ENCODE results near the gene ZNHIT1. TPM values are rescaled to one million over a fixed set of nuclear protein-coding genes. Genes with fewer than 3 reads are reported as not detected.

Gene ZNHIT1
- polyA plus RNA-seq, 1 donor (not counting 4 experiments of a cell fraction or from before 2014, with no cell fraction given), result 46.4 TPM

GRCh38 chr7:101220295-101220694 is 2.3 kb downstream of the ZNHIT1 start:
- Histone ChIP-seq H3K27ac (ENCODE audit: control insufficient read depth, insufficient read depth, low read length) (no peak overlapping the region), H3K9me1 (ENCODE audit: control insufficient read depth, extremely low read depth, insufficient read depth, low read length) (no peaks in the 10 kb centered on the region), H3K9ac (ENCODE audit: control insufficient read depth, extremely low read depth, insufficient read depth, low read length) (no peak overlapping the region), H4K20me1 (ENCODE audit: control insufficient read depth, extremely low read depth, insufficient read depth, low read length) (no peaks in the 10 kb centered on the region), H3K9me3 (ENCODE audit: control insufficient read depth, low read depth, low read length) (no peaks in the 10 kb centered on the region), H2AFZ (ENCODE audit: control insufficient read depth, low read length) (no peak overlapping the region), H3K4me1 (ENCODE audit: control insufficient read depth, extremely low read depth, insufficient read depth, low read length) (peaks cover 14% of the 10 kb centered on the region), H3K4me2 (ENCODE audit: control insufficient read depth, extremely low read depth, insufficient read depth, low read depth, low read length) (no peak overlapping the region), H3K4me3 (ENCODE audit: control insufficient read depth in 2 of 3, extremely low read depth in 1 of 3, insufficient read depth in 2 of 3, low read depth in 1 of 3, low read length in 3 of 3) (no peak overlapping the region), H3K79me2 (ENCODE audit: control insufficient read depth, insufficient read depth, low read length) (peaks cover 61% of the 10 kb centered on the region), H3K27me3 (ENCODE audit: control insufficient read depth, extremely low read depth, insufficient read depth, low read length) (no peaks in the 10 kb centered on the region), H3K36me3 (ENCODE audit: control insufficient read depth in 2 of 2, extremely low read depth in 1 of 2, insufficient read depth in 2 of 2, low read length in 2 of 2) (peaks cover 19 to 20% of the 10 kb centered on the region in 2 experiments)
- dilution Hi-C loops (cut with MboI; ENCODE audit: extremely low pct_ligation_motif_present, low sequenced_read_pairs), result no loop called here
- TF ChIP-seq EZH2 (IDR thresholded peaks at IDR 0.05; ENCODE audit: low read length) (no peak), CTCF (optimal IDR thresholded peaks at IDR 0.05 in 1 of 3, IDR thresholded peaks at IDR 0.05 in 1 of 3, conservative IDR thresholded peaks at IDR 0.05 in 1 of 3; ENCODE audit: extremely low read depth in 1 of 3, insufficient read depth in 2 of 3, low read length in 3 of 3) (no peak)
- FAIRE-seq (no peak), DNase-seq (ENCODE audit: low read depth, low spot score) (no peak)

GRCh38 chr7:101222275-101222830 is 4.4 kb downstream of the ZNHIT1 start:
- FAIRE-seq, result no peak
- no peak overlapping the region for H2AFZ ChIP-seq (ENCODE audit: control insufficient read depth, low read length)
- no peak overlapping the region for H3K9ac ChIP-seq (ENCODE audit: control insufficient read depth, extremely low read depth, insufficient read depth, low read length)
- DNase-seq (ENCODE audit: low read depth, low spot score), result no peak
- TF ChIP-seq EZH2 (IDR thresholded peaks at IDR 0.05; ENCODE audit: low read length) (no peak), CTCF (optimal IDR thresholded peaks at IDR 0.05 in 1 of 3, IDR thresholded peaks at IDR 0.05 in 1 of 3, conservative IDR thresholded peaks at IDR 0.05 in 1 of 3; ENCODE audit: extremely low read depth in 1 of 3, insufficient read depth in 2 of 3, low read length in 3 of 3) (no peak)
- no peak overlapping the region for H3K4me3 ChIP-seq (ENCODE audit: control insufficient read depth in 2 of 3, extremely low read depth in 1 of 3, insufficient read depth in 2 of 3, low read depth in 1 of 3, low read length in 3 of 3)
- peaks cover 6% of the 10 kb centered on the region for H3K4me1 ChIP-seq (ENCODE audit: control insufficient read depth, extremely low read depth, insufficient read depth, low read length)
- no peaks in the 10 kb centered on the region for H3K27me3 ChIP-seq (ENCODE audit: control insufficient read depth, extremely low read depth, insufficient read depth, low read length)
- no peaks in the 10 kb centered on the region for H3K9me1 ChIP-seq (ENCODE audit: control insufficient read depth, extremely low read depth, insufficient read depth, low read length)
- H3K36me3 ChIP-seq (ENCODE audit: control insufficient read depth in 2 of 2, extremely low read depth in 1 of 2, insufficient read depth in 2 of 2, low read length in 2 of 2), result peaks cover 15 to 26% of the 10 kb centered on the region in 2 experiments
- no peaks in the 10 kb centered on the region for H4K20me1 ChIP-seq (ENCODE audit: control insufficient read depth, extremely low read depth, insufficient read depth, low read length)
- H3K9me3 ChIP-seq (ENCODE audit: control insufficient read depth, low read depth, low read length), result no peaks in the 10 kb centered on the region
- no peak overlapping the region for H3K27ac ChIP-seq (ENCODE audit: control insufficient read depth, insufficient read depth, low read length)
- dilution Hi-C loops (cut with MboI; ENCODE audit: extremely low pct_ligation_motif_present, low sequenced_read_pairs), result no loop called here
- H3K79me2 ChIP-seq (ENCODE audit: control insufficient read depth, insufficient read depth, low read length), result peaks cover 44% of the 10 kb centered on the region
- H3K4me2 ChIP-seq (ENCODE audit: control insufficient read depth, extremely low read depth, insufficient read depth, low read depth, low read length), result no peak overlapping the region
